NCI-H128 (cell line): ENCODE results near the gene ARHGAP26.
"Not testable (repeated sequence)": the region's sequence is repeated elsewhere in the genome, so short reads cannot be mapped to it uniquely, and the experiment has no call there.

Experiments used
- DNase-seq: peaks from one replicate; lab custom pipeline; 2025; ENCODE audit not compliant: unreplicated experiment; lab: John Stamatoyannopoulos, UW

The ARHGAP26 gene

DNA sequence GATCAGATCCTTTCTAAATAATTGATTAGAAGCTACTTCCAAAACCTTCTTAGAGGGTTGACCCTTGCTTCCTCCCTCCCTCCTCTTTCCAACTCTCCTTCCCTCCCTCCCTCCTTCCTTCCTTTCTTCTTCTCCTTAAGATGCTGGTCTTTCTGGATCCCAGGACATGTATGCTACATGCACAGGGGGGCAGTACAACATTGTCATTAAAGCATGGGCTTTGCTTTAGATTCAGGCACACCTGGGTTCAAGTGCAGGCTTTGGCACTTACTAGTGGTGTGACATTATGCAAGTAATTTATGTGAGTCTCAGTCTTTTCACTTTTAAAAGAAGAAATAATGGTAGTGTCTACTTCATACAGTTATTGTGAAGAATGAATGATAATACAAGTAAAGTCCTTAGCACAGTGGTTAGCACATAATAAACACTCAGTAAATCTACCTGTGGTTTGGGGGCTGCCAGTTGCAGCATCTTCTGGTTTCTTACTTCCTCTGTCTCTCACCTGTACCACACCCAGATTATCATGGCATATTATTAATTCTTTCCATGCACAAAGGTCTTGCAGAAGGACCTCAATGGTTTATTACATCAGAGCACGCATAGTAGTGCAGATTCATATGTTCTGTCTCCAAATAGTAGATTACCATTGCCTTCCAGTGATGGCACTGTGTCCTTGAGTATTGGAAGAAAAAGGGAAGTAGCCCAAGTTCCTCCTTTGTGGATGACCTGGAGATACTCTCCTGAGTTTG, 154.1 kb downstream of the ARHGAP26 start:
- DNase-seq, result no peak

DNA sequence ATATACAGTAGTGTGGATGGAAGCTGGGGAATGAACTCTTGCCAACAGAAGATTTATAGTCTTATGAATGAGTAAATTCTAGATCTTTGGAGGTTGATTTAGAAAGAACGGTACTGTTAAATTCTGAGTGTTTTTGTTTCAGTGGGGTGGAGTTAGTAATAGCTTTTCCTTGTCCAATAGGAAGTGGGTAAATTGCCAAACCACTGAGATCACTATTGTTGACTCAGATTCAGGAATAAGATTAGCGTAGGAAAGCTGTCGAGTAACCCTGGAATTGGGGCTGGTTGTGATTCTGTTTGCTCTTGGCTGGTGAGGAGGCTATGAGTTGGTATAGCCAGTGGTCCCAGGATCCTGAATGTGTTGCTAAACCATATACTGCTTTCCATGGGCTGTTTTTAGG, 155.6 kb downstream of the ARHGAP26 start:
- no peak for DNase-seq

DNA sequence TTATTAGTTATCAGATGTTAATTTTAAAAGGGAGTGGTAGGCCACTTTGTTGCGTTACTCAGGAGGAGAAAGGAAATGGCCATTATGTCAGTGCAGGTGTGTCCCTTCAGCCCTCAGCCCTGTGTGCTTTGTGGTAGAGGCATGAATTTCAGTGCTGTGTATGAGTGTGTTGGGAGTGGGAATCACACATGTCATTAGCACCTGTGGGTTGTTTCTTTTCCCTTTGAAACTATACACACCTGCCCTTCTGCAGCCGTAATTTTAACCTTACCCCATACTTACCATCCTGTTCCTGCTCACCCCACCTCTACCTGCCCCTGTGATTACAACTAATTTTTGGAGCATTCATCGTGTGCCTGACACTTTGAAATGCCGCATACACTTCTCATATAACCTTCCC, 156.4 kb downstream of the ARHGAP26 start:
- DNase-seq, result no peak

DNA sequence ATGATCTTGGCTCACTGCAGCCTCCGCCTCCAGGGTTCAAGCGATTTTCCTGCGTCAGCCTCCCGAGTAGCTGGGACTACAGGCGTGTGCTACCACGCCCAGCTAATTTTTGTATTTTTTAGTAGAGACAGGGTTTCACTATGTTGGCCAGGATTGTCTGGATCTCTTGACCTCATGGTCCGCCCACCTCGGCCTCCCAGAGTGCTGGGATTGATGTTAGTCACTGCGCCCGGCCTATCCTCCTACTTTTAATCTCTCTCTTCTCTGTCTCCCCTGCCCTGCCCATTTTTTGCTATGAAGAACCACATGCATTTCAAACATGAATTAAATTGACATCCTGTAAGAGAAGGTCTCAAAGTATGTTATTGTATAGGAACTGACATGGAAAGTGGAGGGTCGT, 158.8 kb downstream of the ARHGAP26 start:
- DNase-seq, result not testable (repeated sequence)

DNA sequence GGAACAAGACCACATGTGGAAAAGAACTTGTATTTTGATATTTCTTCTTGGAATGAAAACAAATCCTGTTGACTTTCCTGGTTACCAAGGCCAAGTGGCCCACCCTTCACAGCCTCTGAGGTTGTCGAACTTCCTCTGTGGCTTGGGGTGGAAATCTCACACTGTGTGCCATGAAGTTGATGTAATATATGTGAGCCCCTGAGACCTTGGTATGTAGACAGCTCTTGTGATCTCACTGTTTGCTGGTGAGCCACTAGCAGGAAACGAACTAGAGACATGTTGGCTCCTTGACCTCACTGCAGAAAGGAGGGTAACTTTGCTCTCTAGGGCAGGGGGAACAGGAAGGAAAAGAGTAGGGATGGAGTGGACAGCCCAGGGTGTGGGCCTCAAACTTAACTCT, 159.4 kb downstream of the ARHGAP26 start:
- no peak for DNase-seq

DNA sequence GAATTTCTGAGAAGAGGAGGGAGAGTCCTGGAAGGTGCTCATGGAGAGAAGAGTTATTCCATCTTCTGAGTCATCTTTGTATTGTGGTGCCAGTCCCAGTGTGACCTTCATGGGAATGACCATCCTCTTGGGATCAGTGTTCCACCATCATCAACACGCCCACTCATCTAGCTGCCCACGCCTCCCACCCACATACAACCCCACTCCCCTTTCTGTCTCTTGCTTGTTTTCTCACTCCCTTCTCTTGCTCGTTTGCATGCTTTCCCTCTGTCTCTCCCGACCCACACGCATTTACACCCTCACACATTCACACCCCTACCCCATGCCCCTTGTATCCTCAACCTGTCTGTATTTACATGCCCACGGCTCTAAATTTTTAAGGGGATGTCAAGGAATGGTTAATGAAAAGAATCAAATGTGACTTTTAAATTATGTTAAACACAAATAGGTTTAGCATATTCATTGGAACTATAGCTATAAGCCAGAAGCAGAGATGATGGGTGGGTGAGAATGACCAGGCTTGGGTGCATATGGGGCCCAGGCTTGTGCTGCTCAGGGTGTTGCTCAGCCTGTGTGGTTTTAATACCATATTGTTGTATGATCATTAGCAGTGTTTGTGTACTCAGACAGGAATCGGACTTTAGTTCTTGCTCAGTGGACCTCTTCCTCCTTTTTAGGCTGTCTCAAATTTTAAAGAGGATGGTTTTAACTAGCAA, 160.4 kb downstream of the ARHGAP26 start:
- DNase-seq, result no peak

DNA sequence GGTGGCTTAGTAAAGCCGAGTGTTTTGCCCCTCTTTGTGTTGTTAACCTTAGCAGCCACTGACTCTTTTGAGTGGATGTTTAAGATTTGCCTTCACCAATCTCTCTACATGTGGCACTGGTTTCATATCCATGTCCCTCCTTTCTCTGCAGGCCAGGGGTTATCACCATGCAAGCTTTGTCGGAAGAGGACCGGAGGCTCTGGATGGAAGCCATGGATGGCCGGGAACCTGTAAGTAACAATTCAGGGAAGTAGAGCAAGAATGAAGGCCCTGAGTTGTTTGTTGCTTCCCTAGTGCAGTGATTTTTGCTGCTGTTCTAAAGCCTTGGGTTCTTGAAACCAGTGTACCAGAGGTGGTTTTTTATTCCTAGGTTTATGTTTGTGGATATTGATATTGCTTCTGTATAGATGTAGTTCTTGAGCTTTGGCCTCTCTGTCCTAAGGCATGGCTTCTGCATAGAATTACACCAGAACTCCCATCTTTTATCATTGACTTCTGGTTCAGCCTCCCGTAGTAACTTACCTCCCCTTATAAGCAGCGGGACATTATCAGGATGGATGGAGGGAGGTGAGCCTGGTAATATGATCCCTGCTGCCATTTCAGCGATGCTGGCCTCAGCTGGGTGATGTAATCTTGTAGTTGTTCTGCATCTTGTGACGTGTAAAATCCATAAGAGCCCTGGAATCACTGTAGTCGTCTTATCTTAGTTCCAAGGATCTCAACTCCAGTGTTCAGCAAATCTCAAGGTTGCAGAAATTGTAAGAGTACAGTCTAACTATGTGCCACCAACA, 161.9 kb downstream of the ARHGAP26 start:
- DNase-seq, result no peak

DNA sequence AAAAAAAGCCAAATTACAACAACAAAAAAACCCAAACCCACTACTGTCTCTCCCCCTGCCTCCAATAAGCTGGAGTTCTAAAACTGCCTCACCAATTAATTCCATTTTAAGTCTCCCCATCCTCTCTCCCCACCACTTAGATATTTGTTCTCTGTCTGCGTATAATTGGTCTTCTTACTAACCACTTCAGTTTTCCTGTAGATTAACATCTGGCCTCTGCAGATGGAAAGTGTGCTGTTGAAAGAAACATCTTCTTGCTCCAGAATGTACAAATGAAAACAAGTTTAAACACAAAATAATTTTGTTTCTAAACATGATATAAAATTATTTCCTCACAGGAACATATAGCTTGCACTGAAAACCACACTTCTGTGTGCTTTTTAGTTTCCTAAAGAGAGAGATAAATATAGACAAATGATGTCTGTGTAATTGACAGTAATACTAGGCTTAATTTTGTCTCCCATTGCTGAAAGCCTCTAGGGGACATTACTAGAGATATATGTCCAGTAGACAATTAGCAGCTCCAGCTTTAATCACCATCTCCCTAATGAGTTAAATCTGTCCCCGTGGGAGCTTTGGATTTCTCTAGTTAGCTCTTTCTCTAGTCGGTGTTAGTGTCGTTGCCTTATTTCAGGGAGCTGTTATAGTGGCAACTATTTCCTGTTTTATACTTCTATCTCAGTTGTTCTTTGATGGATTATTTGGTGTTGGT, 164.0 kb downstream of the ARHGAP26 start:
- no peak for DNase-seq

DNA sequence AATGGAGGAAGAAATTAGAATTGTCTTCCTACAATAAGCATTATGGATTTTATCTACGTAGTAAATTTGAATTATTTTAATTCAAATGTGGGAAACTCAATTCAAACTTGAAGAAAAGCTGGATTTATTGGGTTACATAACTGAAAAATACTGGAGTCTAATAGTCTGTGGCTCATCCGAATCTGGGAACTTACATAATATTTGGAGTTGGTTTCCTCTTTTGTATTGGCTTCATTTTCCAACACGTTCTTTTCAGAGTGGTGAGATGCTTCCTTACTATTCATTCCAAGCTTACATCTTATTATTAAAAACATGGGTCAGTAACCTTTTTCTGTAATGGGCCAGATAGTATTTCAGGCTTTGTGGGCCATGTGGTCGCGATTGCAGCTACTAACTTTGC, 164.8 kb downstream of the ARHGAP26 start:
- DNase-seq, result no peak

DNA sequence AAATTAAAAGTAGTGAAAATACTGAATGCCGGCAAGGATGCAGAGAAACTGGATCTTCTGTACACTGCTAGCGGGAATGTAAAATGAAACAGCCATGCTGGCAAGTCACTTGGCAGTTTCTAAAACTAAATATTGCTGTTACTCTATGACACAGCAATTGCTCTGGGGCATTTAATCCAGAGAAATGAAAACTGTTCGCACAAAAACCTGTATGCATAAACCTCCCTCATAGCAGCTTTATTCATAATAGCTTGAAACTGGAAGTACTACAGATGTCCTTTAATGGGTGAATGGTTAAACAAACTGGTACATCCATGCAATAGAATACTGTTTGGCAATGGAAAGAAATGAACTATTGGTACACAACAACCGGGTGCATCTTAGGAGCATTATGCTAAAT, 167.2 kb downstream of the ARHGAP26 start:
- no peak for DNase-seq

DNA sequence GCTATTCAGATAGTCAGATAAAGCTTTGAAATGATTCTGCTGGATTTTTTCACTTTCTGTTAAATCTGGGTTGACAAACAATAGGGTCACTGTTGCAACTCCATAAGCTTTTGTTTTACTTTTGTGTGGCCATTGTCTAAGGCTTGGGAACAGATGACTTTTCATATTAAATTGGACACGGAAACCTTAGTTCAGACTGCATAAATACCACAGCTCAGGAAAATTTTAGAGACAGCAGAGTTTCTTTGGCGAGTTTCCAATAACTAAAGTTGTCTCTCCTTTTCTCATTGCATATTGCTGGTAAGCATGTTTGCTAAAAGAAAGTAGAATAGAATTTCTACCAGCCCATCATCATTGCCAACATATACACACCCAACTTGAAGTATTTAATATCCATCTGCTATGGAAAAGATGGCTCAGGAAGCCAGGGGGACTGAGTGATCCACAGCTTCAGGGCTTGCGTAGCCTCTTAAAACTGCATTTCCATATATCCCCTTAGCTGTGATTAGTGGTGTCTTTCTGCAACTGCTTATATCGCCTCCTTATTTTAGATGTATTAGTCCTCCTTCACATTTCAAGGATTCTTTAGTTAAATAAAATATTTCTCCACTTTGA, 168.2 kb downstream of the ARHGAP26 start:
- no peak for DNase-seq

DNA sequence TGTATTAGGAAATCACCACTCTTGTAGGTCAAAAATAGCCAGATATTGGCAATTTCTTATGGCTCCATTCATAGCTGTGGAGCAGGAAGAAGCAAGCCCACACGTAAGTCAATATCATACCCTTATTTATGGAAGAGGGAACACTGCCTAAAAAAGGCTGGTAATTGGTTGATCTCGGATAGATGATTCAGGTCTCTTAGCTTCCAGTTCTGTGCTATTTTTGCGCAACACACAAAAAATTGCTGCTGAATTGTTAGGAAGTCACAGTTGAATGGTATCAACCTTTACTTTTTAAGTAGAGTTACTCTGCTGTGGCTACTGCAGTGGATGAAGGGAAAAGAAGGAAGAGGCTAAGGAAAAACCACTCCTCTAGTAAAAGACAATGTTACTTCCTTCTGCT, 168.8 kb downstream of the ARHGAP26 start:
- DNase-seq, result no peak

DNA sequence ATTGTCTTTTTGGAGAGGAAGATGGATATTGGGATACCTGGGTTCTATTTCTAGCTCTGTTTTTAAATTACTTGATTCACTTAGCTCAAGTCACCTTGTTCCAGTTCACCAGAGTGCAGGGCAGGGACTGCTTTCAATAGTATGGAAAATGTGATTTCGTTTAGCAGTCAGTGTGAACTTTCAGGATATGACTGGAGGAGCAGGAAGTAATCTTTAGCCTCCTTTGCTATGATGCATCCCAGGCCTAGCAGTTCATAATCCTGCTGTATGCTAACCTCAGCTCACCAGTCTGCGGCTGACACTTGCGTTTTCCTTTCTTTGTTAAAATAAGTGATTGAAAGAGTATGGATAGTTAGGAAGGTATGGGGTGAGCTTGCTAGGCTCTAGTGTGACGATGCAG, 169.7 kb downstream of the ARHGAP26 start:
- no peak for DNase-seq

DNA sequence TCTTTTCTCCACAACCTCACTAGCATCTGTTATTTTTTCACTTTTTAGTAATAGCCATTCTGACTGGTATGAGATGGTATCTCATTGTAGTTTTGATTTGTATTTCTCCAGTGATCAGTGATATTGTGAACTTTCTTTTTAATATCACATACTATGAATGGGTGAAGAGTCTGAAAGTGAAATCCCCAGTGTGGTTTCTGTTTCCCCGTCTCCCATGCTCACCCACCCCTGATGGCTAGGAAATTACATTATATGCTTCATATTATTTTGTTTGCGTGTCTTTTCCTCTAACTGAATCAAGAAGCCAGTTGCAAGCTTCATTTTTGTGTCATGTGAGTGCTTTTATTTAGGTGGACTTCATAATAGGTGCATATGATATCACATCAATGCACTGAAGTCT, 171.1 kb downstream of the ARHGAP26 start:
- no peak for DNase-seq

DNA sequence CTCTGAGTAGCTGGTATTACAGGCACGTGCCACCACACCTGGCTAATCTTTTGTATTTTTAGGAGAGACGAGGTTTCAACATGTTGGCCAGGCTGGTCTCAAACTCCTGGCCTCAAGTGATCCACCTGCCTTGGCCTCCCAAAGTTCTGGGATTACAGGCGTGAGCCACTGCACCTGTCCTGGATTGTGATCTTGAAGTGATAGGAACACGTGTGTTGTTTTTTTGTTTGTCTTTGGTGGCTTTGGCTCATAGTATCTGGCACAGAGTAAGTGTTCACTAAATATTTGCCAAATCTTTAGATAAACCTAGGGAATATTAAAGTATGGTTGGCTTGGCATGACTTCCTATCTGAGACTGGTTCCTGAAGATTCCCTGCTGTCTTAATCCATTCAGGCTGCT, 172.7 kb downstream of the ARHGAP26 start:
- DNase-seq, result no peak

DNA sequence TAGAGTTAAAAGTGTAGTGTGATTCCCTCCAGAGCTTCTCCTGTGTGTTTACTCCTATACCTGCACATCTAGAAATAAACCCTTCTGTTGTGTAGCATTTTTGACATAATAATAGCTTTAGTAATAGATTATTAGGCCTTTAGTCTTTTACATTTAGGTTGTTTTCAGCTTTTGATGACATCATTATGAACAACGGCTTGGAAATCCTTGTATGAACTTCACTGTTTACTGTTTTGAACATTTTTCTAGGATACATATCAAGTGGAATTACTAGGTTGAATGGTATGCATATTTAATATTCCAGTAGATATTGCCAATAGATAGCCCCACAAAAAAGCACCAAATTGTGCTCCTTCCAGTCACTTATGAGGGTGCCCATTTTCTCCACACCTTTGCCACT, 174.0 kb downstream of the ARHGAP26 start:
- no peak for DNase-seq

DNA sequence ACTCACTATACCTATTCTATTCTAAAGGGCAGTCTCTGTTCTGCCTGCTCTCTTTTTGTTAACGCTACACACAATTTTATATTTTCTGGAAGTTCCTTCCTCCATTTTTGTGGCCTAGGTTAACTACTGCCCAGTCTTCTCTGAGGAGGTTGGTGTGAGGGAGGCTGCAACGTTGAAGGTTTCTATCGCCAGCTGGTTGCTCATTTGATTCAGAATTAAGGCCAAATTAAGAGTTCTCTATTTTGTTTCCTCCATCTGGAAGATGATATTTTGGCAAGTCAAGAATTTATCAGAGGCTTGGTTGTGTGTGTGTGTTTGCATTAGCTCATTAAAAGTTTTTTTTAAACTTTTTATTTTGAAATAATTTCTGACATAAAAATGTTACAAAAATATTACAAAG, 175.1 kb downstream of the ARHGAP26 start:
- no peak for DNase-seq

DNA sequence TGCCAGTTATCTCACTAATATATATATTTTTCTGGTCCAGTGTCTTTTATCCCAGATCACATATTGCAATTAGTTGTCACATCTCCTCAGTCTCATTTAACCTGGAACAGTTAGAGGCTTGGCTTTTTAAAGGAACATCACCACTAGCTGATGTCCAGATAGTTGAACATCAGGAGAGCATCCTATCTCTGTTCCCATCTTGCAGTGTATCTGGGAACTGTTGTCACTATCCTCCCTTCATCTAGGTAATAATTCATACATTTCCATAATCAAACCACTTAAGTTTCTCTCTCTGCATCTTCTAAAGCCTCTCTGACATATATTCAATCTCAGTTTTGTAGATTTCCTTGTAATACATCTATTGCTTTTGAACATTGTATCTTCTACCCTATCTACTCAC, 175.7 kb downstream of the ARHGAP26 start:
- no peak for DNase-seq

DNA sequence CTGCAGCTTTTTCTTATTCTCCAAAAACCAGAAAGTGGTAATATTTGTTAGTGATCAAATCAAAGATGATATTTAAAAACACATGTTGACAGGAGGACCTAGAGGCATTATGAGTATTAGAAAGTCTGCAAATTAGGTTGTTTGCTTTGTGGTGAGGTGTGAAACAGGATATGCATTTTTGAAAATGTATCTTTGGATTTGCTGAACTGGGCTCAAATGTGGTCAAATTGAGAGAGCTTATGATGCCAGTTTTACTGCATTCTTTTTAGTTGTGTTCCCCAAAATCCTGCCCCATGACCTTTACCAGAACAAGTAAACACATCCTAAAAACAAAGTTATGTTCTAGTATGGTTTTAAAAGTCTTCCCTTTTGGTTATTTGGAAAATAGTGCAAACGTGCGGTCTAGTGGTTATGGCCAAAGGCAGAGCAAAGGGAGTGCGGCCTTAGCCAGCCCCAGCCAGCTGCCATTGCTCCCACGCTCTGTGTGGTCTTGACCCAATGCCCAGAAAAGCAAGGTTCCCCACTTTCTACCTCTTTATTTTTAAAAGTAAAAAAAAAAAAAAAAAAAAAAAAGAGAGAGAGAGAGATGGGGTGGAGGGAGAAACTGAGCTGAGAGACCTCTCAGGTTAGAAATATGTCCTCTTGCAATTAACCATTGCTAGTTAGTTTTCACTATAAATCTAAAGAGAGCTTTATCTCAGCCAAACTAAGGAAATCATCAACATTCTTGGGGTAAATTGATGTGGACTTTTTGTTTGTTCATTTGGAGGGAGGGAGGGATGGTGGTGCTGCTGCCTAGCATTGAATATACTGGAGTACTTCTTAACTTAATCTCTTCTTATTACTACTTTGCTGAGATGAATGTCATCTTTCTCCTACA, 176.6 kb downstream of the ARHGAP26 start:
- DNase-seq, result no peak

DNA sequence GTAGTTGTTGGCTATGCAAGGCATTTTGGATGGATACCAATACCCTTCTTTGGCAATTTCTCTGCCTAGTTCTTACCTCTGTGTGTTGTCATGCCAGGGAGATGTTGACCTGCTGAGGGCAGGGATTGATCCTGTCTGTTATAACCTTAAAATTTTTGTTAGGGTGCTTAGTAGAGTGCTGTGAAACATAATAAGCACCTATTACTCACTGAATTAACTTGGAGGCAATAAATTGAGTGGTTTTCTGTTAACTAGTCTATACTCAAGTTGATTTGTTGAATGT, 177.2 kb downstream of the ARHGAP26 start:
- DNase-seq, result no peak
